PFSK-1 (cell line): Measurements from ENCODE around the gene CCDC88C.

Experiments used
- FOXP2 ChIP-seq: optimal IDR thresholded peaks from 2 replicates; pipeline ENCODE3; 2011; ENCODE audit warnings: borderline replicate concordance, control low read depth, inconsistent platforms; ENCODE audit not compliant: insufficient read depth; ENCODE audit errors: extremely low read length, extremely low read depth
- POLR2AphosphoS5 ChIP-seq: IDR thresholded peaks from 2 replicates; pipeline ENCODE4 v1.6.1; 2012; ENCODE audit warnings: low read depth, mild to moderate bottlenecking, control low read depth, low read length, moderate library complexity
- SIN3A ChIP-seq: IDR thresholded peaks from 2 replicates; pipeline ENCODE4 v1.6.1; 2012; ENCODE audit warnings: mild to moderate bottlenecking, low read length, moderate library complexity, borderline replicate concordance; ENCODE audit not compliant: insufficient read depth
- TF ChIP-seq, protein P1 (sequence below), 2 experiments: IDR thresholded peaks; 2 replicates each; pipeline versions ENCODE4 v1.6.1 to v1.8.0; 2011 to 2012; ENCODE audit warnings: low read depth in 2 of 2, low read length in 2 of 2, control low read depth in 1 of 2, inconsistent platforms in 1 of 2, mild to moderate bottlenecking in 1 of 2, moderate library complexity in 1 of 2; ENCODE audit not compliant: insufficient read depth in 1 of 2

- no peak for TF ChIP-seq POLR2AphosphoS5
- TF ChIP-seq, protein P1, sequence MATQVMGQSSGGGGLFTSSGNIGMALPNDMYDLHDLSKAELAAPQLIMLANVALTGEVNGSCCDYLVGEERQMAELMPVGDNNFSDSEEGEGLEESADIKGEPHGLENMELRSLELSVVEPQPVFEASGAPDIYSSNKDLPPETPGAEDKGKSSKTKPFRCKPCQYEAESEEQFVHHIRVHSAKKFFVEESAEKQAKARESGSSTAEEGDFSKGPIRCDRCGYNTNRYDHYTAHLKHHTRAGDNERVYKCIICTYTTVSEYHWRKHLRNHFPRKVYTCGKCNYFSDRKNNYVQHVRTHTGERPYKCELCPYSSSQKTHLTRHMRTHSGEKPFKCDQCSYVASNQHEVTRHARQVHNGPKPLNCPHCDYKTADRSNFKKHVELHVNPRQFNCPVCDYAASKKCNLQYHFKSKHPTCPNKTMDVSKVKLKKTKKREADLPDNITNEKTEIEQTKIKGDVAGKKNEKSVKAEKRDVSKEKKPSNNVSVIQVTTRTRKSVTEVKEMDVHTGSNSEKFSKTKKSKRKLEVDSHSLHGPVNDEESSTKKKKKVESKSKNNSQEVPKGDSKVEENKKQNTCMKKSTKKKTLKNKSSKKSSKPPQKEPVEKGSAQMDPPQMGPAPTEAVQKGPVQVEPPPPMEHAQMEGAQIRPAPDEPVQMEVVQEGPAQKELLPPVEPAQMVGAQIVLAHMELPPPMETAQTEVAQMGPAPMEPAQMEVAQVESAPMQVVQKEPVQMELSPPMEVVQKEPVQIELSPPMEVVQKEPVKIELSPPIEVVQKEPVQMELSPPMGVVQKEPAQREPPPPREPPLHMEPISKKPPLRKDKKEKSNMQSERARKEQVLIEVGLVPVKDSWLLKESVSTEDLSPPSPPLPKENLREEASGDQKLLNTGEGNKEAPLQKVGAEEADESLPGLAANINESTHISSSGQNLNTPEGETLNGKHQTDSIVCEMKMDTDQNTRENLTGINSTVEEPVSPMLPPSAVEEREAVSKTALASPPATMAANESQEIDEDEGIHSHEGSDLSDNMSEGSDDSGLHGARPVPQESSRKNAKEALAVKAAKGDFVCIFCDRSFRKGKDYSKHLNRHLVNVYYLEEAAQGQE (IDR thresholded peaks at IDR 0.05; ENCODE audit: insufficient read depth in 1 of 2, low read depth in 2 of 2, low read length in 2 of 2), result no peak
- TF ChIP-seq SIN3A, result no peak
- TF ChIP-seq FOXP2, result no peak
Observed at GRCh38 chr14:91295851-91296796, 121.5 kb downstream of the CCDC88C start.
